AG04450 (cell line): Measurements from ENCODE around the gene CCDC69. TPM values are rescaled to one million over a fixed set of nuclear protein-coding genes. Genes with fewer than 3 reads are reported as not detected.

ENCODE experiments used
- CTCF ChIA-PET: fragments of 300-600, 350-600 bp; formaldehyde crosslinking; extraction: SDS; loops from one replicate; lab custom pipeline; 2022; ENCODE audit warnings: antibody characterized with exemption, inconsistent platforms; lab: Charles Lee
- POLR2A ChIA-PET: fragments of 350-600 bp; formaldehyde crosslinking; extraction: SDS; loops from one replicate; lab custom pipeline; 2021; ENCODE audit warnings: antibody characterized with exemption, inconsistent platforms; lab: Yijun Ruan, JAX
- DNase-seq: peaks from one replicate; pipeline ENCODE4 v3.0.0-alpha.2; 2011; ENCODE audit warnings: low read depth, low spot score
- H3K27ac ChIP-seq: one replicate; pipeline ENCODE4 v1.5.1; 2012; ENCODE audit warnings: low read depth, low read length, control low read depth
- H3K27me3 ChIP-seq: one replicate; pipeline ENCODE4 v1.6.0; 2012; ENCODE audit warnings: low read length; ENCODE audit not compliant: control insufficient read depth, insufficient read depth
- H3K4me3 ChIP-seq: 2 replicates; pipeline ENCODE4 v1.5.1; 2011; ENCODE audit warnings: mild to moderate bottlenecking, low read depth, low read length, control low read depth
- H3K9me3 ChIP-seq: 2 replicates; pipeline ENCODE4 v1.5.1; 2012; ENCODE audit warnings: low read length; ENCODE audit not compliant: control insufficient read depth, insufficient read depth
- polyA minus RNA-seq: library from RNA; depleted of rRNA, polyadenylated mRNA; stranded (reverse); fragments of >200 nt; gene quantifications from 2 replicates; pipeline ENCODE4 v1.2.3, GENCODE V29; 2011; rRNA and poly(A)+ RNA removed
- polyA plus RNA-seq: library from polyadenylated mRNA; depleted of rRNA; stranded (reverse); fragments of >200 nt; gene quantifications from 2 replicates; pipeline ENCODE4 v1.2.3, GENCODE V29; 2011; rRNA removed
- TF ChIP-seq, protein P1 (sequence below): IDR thresholded peaks from 2 replicates; pipeline ENCODE4 v1.5.1; 2011; ENCODE audit warnings: low read depth, low read length, control low read depth, inconsistent platforms

Gene CCDC69, protein sequence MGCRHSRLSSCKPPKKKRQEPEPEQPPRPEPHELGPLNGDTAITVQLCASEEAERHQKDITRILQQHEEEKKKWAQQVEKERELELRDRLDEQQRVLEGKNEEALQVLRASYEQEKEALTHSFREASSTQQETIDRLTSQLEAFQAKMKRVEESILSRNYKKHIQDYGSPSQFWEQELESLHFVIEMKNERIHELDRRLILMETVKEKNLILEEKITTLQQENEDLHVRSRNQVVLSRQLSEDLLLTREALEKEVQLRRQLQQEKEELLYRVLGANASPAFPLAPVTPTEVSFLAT
- polyA plus RNA-seq (1.9 TPM in 2 replicates), polyA minus RNA-seq (0.92 and 1.2 TPM in 2 replicates)

DNA sequence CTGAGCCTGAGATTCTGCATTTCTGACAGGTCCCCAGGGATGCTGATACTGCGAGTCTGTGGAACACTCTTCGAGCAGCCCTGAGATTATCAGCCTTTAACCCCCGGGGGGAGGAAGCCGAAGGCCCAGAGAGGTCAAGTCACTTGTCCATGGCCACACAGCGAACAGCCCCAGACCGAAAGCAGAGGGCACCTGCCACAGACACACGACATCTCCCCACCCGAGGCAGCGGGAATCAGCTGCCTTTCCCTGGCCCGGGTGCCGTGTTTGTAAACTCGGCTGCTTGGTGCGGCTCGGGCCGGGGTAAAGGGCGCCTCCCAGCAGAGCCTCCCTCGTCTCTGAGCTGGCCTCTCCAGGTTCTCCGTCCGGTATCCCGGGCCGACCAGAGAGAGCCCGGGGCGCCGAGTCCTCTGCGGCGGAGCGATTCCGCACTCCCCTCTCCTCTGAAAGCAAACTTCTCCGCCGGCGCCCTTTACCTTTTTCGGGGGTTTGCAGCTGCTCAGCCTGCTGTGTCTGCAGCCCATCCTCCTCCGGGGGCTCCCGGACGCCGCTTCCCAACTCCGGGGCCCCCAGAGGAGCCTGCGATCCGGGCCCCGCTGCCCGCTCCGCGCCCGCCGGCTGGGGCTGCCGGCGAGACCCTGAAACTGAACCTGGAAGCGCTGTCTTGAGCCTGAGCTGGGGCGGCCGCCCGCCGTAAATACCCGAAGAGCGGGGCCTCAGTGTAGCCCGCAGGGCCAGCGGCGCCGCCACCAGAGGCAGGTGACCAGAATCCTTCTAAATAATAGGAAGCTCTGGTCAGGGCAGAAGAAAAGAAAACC, at the start of gene CCDC69:
Gene CCDC69, minus strand, starts transcription at position 646 of the 818 bp plus-strand sequence. Its CDS starts 122 bp downstream, at position 524.
- ChIA-PET POLR2A (interaction anchor here (1.1 to 1.6 kb wide), 2 partner anchors 11 to 29 kb away, joined by 6 to 7 read pairs; partner anchors contain the start of gene GM2A), CTCF (interaction anchor here (0.6 to 1.6 kb wide), 2 partner anchors 15 to 173 kb away, joined by 4 to 7 read pairs; no protein-coding TSS in a partner anchor)

DNA sequence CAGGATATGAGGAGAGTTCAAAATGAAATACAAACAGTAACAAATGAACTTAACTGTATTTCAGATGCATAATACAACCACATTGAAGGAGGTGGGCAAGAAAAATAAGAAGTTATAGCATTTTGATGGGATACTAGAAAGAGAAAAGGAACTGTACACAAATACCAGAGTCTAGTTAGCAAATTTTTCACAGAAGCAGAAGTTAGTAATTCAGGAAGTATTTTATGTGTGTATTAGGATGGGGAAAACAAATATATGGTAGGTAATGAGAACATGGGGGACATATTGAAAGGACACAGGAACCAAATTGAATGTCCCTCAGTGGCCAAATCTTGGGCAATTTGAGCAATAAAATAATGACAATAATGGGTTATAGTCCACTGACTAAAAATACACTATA, 47.4 kb upstream of the CCDC69 start:
- Histone ChIP-seq H3K27ac (no peak overlapping the region), H3K27me3 (no peaks in the 10 kb centered on the region), H3K9me3 (no peaks in the 10 kb centered on the region), H3K4me3 (no peak overlapping the region)
- ChIA-PET POLR2A (no interaction called here), CTCF (interaction anchor here (0.5 kb wide), 1 partner anchor 237 kb away, joined by 4 read pairs; no protein-coding TSS in a partner anchor)
- TF ChIP-seq, protein P1, sequence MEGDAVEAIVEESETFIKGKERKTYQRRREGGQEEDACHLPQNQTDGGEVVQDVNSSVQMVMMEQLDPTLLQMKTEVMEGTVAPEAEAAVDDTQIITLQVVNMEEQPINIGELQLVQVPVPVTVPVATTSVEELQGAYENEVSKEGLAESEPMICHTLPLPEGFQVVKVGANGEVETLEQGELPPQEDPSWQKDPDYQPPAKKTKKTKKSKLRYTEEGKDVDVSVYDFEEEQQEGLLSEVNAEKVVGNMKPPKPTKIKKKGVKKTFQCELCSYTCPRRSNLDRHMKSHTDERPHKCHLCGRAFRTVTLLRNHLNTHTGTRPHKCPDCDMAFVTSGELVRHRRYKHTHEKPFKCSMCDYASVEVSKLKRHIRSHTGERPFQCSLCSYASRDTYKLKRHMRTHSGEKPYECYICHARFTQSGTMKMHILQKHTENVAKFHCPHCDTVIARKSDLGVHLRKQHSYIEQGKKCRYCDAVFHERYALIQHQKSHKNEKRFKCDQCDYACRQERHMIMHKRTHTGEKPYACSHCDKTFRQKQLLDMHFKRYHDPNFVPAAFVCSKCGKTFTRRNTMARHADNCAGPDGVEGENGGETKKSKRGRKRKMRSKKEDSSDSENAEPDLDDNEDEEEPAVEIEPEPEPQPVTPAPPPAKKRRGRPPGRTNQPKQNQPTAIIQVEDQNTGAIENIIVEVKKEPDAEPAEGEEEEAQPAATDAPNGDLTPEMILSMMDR: no peak
- DNase-seq: no peak

More for the DNA sequence above, at the start of gene CCDC69:
- Histone ChIP-seq H3K27ac (no peak within 1 kb of the TSS), H3K27me3 (peaks cover 3% of the 10 kb centered on the region), H3K9me3 (no peaks in the 10 kb centered on the region), H3K4me3 (peak within 1 kb of the TSS; percentile 60)
- TF ChIP-seq, protein P1: 0 out of 2 replicates have a peak, but pooled peaks have one; percentile 18
- no peak for DNase-seq

DNA sequence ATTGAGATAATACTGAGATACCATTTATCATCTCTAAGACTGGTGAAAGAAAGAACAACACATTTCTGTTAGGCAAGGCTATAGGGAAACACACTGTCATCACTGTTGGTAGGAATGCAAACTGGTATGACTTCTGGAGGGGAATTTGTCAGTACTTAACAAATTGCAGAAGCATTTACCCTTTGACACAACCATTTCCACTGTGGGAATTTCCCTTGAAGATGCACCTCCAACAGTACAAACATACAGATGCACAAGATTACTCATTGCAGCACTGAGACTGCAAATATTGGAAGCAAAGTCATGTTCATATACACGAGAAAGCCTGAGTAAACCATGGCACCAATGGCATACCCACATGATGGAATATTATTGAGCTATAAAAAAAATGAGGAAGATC, 46.7 kb upstream of the CCDC69 start:
- no peak for DNase-seq
- H3K27ac ChIP-seq: no peak overlapping the region
- no peaks in the 10 kb centered on the region for H3K27me3 ChIP-seq
- H3K4me3 ChIP-seq: no peak overlapping the region
- H3K9me3 ChIP-seq: no peaks in the 10 kb centered on the region
- POLR2A ChIA-PET: no interaction called here
- CTCF ChIA-PET: interaction anchor here (0.5 to 0.6 kb wide), 2 partner anchors 238 to 253 kb away, joined by 3 to 4 read pairs; no protein-coding TSS in a partner anchor
- TF ChIP-seq, protein P1: no peak

DNA sequence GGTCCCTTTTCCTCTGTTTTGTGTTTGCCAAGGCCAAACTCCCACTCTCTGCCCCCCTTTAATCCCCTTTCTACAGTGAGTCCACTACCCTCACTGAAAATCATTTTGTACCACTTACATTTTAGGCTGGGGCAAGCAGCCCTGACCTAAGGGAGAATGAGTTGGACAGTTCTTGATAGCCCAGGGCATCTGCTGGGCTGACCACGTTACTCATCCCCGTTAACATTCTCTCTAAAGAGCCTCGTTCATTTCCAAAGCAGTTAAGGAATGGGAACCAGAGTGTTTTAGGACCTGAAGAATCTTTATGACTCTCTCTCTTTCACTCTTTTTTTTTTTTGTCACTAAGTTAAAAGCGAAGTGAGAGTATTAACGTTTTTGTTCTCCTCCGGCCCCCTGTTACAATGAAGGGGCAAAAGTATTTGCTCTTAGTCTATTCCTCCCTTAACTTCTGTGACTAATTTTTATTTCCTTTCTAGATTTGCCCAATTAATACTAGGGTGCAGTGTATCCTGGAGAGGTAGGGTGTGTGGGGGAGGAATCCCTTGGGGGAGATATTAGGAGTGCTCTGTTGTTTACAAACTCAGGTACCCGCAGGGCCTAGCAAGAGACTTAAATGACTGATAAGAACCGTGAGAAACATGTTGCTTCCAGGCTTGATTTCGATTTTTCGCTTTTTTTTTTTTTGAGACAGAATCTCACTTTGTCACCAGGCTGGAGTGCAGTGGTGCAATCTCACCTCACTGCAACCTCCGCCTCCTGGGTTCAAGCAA, 43.8 kb upstream of the CCDC69 start:
- TF ChIP-seq, protein P1: no peak
- no peak overlapping the region for H3K4me3 ChIP-seq
- ChIA-PET CTCF (no interaction called here), POLR2A (no interaction called here)
- no peaks in the 10 kb centered on the region for H3K9me3 ChIP-seq
- H3K27ac ChIP-seq: no peak overlapping the region
- H3K27me3 ChIP-seq: no peaks in the 10 kb centered on the region
- DNase-seq: no peak
